Measurements from ENCODE around the gene P3H1.

DNA sequence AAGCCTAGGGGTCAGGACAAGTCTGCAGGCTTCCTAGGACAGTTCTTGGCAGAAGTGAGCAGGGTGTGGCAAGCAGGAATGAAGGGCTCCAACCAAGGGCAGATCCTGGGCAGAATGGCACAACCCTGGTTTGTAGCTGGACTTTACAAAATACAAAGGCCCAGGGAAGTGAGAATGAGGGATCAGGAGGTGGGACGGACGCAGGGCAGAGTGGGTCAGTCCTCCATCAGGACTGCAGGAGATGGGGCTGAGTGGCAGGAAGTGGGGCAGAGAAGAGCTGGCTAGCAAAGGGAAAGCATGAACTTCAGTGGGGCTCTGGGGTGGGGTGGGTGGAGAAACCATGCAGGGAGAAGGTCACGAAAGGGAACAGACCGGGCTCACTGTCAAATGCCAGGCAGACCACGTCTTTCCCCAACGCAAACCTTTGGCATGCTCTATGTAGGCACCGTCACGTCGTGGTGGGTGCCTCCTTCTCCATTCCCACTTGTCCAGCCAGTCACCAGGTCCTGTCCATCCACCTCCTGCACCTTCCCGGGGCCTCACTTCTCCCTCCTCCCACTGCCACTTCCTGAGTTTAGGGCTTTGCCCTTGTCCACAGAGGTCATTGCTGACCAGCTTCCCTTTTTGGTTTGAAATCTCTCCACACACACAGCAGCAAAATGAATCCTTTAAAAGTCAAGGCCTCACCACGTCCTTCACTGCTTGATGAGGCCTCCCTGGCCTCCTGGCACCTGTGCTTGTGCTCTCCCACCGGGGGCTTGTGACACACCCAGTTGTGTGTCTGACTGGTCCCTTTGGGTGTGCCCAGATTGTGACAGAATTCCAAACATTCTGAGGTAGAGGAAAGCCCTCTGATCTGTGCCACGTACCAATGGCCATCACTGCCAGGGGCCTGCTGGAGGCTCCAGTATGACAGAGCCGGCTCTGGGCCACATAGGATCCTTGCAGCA, 18.1 kb downstream of the P3H1 start:
- TF ChIP-seq POLR2A (IDR thresholded peaks at IDR 0.05; ENCODE audit: low read length) (no peak), GATA1 (IDR thresholded peaks at IDR 0.05; ENCODE audit: low read depth, low read length) (no peak)

All from erythroblast (primary cell).